Gastrocnemius medialis (tissue), 4 donors: ENCODE data around the gene CHST5. TPM values are rescaled to one million over a fixed set of nuclear protein-coding genes. Genes with fewer than 3 reads are reported as not detected.

Experiments
- ATAC-seq, 2 donors: fragments of 150-250 bp; one replicate each; pipeline ENCODE4 v1.9.1; 2016
- DNase-seq, 2 donors: peaks; one replicate each; pipeline ENCODE4 v3.0.0-alpha.2; 2019
- H3K27ac ChIP-seq, 4 donors: fragments of 200-600 bp; sonication (generic); 1 replicate in 1 of 4; 2 replicates in 3 of 4; pipeline ENCODE4 v1.5.1; 2016 to 2018; ENCODE audit warnings: mild to moderate bottlenecking in 2 of 4, moderate library complexity in 1 of 4
- H3K27me3 ChIP-seq, 3 donors: fragments of 200-600 bp; sonication (generic) in 2 of 3; 1 replicate in 1 of 3; 2 replicates in 2 of 3; pipeline versions ENCODE4 v1.5.1 to v1.6.0; 2016 to 2019; ENCODE audit warnings: mild to moderate bottlenecking in 1 of 3, moderate library complexity in 1 of 3
- H3K36me3 ChIP-seq, 2 donors: fragments of 200-600 bp; sonication (generic) in 1 of 2; one replicate each; pipeline ENCODE4 v1.5.1; 2017 to 2018
- H3K4me1 ChIP-seq, 2 donors: fragments of 200-600 bp; sonication (generic) in 1 of 2; one replicate each; pipeline ENCODE4 v1.5.1; 2016 to 2017; ENCODE audit warnings: mild to moderate bottlenecking in 2 of 2
- H3K4me3 ChIP-seq, 4 donors: fragments of 200-600 bp; sonication (generic) in 3 of 4; 1 replicate in 1 of 4; 2 replicates in 3 of 4; pipeline ENCODE4 v1.5.1; 2016 to 2019; ENCODE audit warnings: mild to moderate bottlenecking in 2 of 4
- H3K9me3 ChIP-seq, 3 donors: fragments of 200-600 bp; sonication (generic) in 2 of 3; 1 replicate in 1 of 3; 2 replicates in 2 of 3; pipeline ENCODE4 v1.5.1; 2016 to 2019
- CTCF ChIP-seq, 5 experiments: fragments of 450-650 bp in 3 of 5; fragments of 200-600 bp in 2 of 5; sonication (generic) in 2 of 5; IDR thresholded peaks in 4 of 5; conservative IDR thresholded peaks in 1 of 5; 1 replicate in 4 of 5; 2 replicates in 1 of 5; pipeline ENCODE4 v1.5.1; 2016 to 2019; ENCODE audit warnings: antibody characterized with exemption in 5 of 5, mild to moderate bottlenecking in 3 of 5, moderate library complexity in 3 of 5
- POLR2A ChIP-seq, 2 donors: fragments of 450-650 bp; IDR thresholded peaks; one replicate each; pipeline ENCODE4 v1.6.1; 2017; ENCODE audit warnings: antibody characterized with exemption in 2 of 2, mild to moderate bottlenecking in 2 of 2, moderate library complexity in 2 of 2
- in situ Hi-C, 4 donors: fragments of 200-750 bp; cut with MboI; loops; one replicate each; pipeline versions ENCODE4 v1.15.0 to v1.8.0; 2017; ENCODE audit warnings: low sequenced_read_pairs in 4 of 4
- intact Hi-C: fragments of 100-400 bp; cut with DNase I; formaldehyde crosslinking; loops from one replicate; pipeline ENCODE4 v1.15.1; 2023; ENCODE audit warnings: low total_unique reads
- total RNA-seq, 4 donors: library from RNA; depleted of rRNA; stranded (reverse); fragments of >200 nt; gene quantifications; one replicate each; pipeline versions ENCODE4 v1.1.0 to v1.2.3, GENCODE V29; 2016

The CHST5 gene
- total RNA-seq, 4 donors from 2014 or later = 0.12 TPM; not detected in 3

- H3K4me3 ChIP-seq = no peak overlapping the region
- no peak for DNase-seq
- peaks cover 5% of the 10 kb centered on the region in 2 donors for H3K4me1 ChIP-seq
- ATAC-seq = no peak
- TF ChIP-seq CTCF (IDR thresholded peaks at IDR 0.05 in 4 of 5, conservative IDR thresholded peaks at IDR 0.05 in 1 of 5) (no peak), POLR2A (IDR thresholded peaks at IDR 0.05) (no peak)
- H3K9me3 ChIP-seq = no peaks in the 10 kb centered on the region
- in situ Hi-C loops (loop anchor here in 1 of 4 donors (10.0 kb wide), 1 partner anchor 266 kb away; no protein-coding TSS in a partner anchor), intact Hi-C loops (no loop called here)
- no peaks in the 10 kb centered on the region for H3K36me3 ChIP-seq
- H3K27ac ChIP-seq = no peak overlapping the region
- H3K27me3 ChIP-seq = peaks cover 0 to 7% (median 2%) of the 10 kb centered on the region in 3 donors
These were observed 47.6 kb downstream of the CHST5 start for GRCh38 chr16:75488322-75488721.

DNA sequence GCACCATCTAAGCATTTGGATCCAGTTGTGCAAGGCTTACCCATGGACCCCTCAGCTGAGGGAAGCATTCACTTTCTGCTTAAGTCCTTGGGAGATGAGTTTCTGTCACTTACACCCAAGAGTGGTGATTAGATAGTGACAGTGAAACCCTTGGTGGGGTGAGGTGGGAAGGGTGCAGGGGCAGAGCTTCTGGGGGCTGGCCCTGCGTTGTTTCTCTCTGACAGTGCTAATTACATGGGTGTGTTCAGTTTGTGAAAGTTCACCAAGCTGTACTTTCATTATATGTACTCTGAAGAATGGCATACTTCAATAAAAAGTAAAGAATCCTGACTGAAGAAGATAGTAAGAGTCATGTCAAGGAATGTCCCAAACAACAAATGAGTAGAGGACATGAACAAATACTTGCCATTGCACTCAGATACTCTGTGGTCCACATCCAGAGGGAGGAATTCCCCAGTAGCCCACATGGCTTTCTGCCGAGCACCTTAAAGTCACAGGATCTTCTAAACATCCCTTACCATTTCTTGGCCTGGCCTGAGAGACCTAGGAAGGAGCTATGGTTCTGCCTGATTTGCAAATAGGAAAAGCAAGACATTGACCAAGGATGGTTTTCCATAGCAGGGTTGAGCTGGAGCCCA, 49.1 kb downstream of the CHST5 start:
- no peak for TF ChIP-seq POLR2A (IDR thresholded peaks at IDR 0.05)
- TF ChIP-seq CTCF (IDR thresholded peaks at IDR 0.05 in 4 of 5, conservative IDR thresholded peaks at IDR 0.05 in 1 of 5) = no peak
- peaks cover 6 to 7% of the 10 kb centered on the region in 2 donors for H3K4me1 ChIP-seq
- no peaks in the 10 kb centered on the region for H3K36me3 ChIP-seq
- DNase-seq (no peak), ATAC-seq (no peak)
- intact Hi-C loops (no loop called here), in situ Hi-C loops (loop anchor here in 1 of 4 donors (10.0 kb wide), 1 partner anchor 268 kb away; no protein-coding TSS in a partner anchor)
- H3K27me3 ChIP-seq = no peaks in the 10 kb centered on the region
- H3K27ac ChIP-seq = no peak overlapping the region
- H3K9me3 ChIP-seq = no peaks in the 10 kb centered on the region
- H3K4me3 ChIP-seq = no peak overlapping the region

DNA sequence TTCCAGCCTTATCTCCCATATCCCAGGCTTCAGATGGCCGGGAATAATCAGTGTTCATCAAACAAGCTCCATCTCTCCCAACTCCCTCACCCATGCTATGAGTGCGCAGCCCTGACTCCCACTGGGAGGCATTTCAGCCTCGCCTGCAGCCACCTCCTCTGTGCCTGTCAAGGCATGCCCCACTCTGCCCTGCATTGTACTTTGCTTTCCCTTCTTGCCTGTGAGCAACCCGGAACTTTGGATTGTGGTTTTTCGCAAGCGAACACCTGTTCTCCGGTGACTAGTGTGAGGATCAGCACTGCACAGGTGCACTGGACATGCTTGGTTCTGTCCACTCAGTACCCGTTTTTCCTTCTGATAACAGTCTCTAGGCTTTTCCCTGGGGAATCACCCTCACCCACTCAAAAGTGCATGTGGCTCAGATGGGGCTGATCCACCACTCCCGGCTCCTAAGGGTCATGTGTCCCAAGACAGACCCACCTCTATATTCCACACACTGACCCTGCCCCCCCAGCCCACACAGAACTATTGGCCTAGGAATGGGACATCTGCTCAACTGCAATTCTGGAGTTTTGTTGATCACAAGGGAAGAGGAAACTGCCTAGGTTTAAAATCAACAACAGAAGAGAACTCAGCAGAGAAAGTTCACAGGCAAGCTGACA, 49.8 kb downstream of the CHST5 start:
- H3K4me1 ChIP-seq = peaks cover 6 to 7% of the 10 kb centered on the region in 2 donors
- no peak overlapping the region for H3K27ac ChIP-seq
- no peak for TF ChIP-seq CTCF (IDR thresholded peaks at IDR 0.05 in 4 of 5, conservative IDR thresholded peaks at IDR 0.05 in 1 of 5)
- TF ChIP-seq POLR2A (IDR thresholded peaks at IDR 0.05) = no peak
- no peak for ATAC-seq
- no peaks in the 10 kb centered on the region for H3K9me3 ChIP-seq
- no peaks in the 10 kb centered on the region for H3K27me3 ChIP-seq
- in situ Hi-C loops (loop anchor here in 1 of 4 donors (10.0 kb wide), 1 partner anchor 269 kb away; no protein-coding TSS in a partner anchor), intact Hi-C loops (no loop called here)
- H3K4me3 ChIP-seq = no peak overlapping the region
- DNase-seq = no peak
- H3K36me3 ChIP-seq = no peaks in the 10 kb centered on the region

DNA sequence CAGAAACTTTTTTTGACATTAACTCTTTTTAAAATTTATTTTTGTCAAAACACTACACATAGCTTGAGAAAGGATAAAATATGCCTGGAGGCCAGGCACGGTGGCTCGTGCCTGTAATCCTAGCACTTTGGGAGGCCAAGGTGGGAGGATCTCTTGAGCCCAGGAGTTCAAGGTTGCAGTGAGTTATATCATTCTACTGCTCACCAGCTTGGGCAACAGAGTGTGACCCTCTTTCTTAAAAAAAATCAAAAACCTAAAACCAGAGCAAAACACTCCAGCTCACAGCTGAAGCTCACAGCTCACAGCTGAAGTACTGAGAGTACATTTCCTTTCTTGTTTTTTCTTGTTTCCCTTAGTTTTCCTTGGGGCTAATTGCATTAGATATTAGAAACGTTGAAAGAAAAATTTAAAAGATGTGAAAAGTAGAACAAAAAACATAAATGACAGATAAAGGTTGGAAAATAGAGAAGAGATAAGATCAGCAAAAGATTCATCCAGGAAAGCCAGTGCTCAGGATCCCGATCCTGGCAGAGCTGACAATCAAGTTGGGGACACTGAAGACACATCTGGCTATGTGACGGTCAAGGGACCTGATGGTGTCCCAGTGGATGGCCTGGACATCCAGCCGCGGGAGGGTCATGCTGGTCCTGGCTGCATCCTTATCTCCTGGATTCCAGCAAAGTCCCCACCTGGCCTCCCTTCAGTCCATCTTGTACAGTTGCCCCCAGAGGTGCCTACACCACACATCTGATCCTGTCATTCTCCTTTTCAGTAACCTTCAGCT, 50.5 kb downstream of the CHST5 start:
- in situ Hi-C loops (loop anchor here in 1 of 4 donors (10.0 kb wide), 1 partner anchor 269 kb away; no protein-coding TSS in a partner anchor), intact Hi-C loops (no loop called here)
- ATAC-seq = no peak
- TF ChIP-seq POLR2A (IDR thresholded peaks at IDR 0.05) (no peak), CTCF (IDR thresholded peaks at IDR 0.05 in 4 of 5, conservative IDR thresholded peaks at IDR 0.05 in 1 of 5) (no peak)
- no peaks in the 10 kb centered on the region for H3K9me3 ChIP-seq
- peaks cover 6 to 7% of the 10 kb centered on the region in 2 donors for H3K4me1 ChIP-seq
- H3K27me3 ChIP-seq = no peaks in the 10 kb centered on the region
- no peak overlapping the region for H3K4me3 ChIP-seq
- no peaks in the 10 kb centered on the region for H3K36me3 ChIP-seq
- no peak for DNase-seq
- H3K27ac ChIP-seq = no peak overlapping the region
